Globus pallidus (tissue), 1 donor: ENCODE measurements around the gene PON2.
"Not testable (repeated sequence)": the region's sequence is repeated elsewhere in the genome, so short reads cannot be mapped to it uniquely, and the experiment has no call there.

ENCODE experiments used
- DNase-seq: peaks from one replicate; pipeline ENCODE4 v3.0.0-alpha.2; 2015; ENCODE audit warnings: low spot score

PON2 gene

DNA sequence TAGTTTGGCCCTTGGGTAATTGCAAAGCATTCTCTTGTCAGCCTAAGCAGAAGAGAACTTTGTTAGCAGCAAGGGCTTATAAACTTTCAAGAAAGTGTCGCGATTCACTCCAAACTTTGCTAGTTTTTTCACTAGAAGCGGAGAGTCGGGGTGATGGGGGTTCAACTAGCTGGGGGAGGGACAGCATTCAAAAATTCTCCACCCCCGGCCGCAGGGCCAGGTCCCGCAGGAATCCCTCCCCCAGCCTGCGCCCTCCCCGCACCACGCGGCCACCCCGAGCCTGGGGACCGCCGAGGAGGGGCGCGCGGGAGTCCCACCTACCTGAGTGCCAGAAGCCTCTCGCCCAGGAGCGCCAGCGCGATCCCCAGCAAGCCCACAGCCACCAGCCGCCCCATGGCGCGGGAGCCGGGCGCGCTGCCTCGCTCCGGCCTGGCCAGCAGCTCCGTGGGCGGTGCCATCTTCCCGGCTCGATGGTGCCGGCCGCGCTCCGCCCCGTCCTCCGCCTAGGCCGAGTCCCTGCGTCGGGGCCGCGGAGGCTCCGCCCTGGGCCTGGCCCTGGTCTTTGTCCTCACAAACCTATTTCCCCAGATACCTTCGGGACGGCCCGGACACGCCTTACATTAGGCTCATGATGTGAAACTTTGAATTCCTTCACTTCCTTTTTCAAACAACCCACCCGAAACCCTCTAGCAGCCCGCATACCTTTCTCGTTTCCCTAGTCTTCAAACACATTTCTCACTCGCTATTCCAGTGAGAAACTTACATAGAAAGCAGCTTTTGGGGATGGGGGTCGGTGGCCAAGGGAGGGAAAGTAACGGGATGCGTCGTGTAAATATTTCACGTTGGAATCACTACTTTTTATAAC lies at the start of gene PON2:
Gene PON2, minus strand, starts transcription at position 472 of the 865 bp plus-strand sequence. Its CDS starts 77 bp downstream, at position 395.
- peak; percentile 67 for DNase-seq

DNA sequence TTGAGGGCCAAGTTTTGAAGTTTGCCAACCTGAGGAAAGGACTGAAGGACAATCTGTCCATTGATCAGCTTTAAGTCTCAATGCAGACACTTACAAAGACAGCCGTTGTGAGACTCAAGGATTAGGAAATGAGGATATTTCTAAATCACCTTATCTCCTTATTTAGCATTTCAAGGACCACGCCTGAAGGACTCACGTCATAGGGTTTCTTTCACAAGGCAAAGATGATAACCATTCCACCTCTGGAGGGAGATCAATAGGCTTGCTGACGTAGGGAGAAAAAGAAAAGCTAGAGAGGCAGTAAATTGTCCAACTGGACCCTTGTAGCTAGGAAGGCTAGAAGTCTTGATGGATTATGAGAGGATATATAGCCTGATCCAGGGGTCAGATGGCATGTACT lies 47.6 kb upstream of the PON2 start:
- no peak for DNase-seq

DNA sequence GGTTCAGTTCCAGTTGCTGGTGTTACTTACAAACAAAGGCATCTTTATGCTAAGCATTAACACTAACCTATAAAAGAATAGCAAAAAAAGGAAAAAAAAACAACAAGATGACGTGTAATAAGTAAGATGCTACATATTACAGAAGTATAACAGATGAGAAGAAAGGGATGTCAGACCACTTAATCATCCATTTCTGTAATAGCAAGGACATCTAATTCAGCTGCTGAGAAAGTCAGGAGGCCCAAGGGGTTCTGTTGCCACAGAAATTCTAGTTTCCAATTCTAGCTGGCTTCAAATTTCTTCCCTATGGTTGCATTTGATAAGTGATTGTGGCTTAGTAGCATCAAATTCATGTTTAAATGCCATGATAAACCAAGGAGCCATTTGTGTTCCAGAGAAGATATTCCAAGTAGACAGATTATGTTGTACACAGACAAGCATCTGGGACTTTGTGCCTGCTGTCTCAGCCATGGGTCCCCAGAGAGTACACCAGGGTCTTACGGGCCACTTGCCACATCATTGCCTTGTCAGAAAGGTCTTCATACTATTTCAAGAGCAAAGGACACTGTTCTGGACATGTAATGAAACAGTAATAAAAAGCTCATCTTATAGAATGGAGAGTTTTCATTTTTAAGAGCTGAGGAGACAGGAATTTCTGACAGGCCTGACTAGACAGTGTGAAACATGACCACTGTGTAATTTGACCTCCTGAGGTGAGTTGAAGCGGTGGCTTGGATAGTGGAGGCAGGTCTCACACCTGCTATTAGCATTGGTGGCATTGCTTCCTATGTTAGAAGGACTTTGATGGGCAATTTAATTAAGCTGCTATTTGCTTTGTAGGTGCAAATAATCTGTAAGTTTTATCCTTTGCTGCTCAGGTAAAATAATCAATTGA lies 46.7 kb upstream of the PON2 start:
- DNase-seq = no peak

DNA sequence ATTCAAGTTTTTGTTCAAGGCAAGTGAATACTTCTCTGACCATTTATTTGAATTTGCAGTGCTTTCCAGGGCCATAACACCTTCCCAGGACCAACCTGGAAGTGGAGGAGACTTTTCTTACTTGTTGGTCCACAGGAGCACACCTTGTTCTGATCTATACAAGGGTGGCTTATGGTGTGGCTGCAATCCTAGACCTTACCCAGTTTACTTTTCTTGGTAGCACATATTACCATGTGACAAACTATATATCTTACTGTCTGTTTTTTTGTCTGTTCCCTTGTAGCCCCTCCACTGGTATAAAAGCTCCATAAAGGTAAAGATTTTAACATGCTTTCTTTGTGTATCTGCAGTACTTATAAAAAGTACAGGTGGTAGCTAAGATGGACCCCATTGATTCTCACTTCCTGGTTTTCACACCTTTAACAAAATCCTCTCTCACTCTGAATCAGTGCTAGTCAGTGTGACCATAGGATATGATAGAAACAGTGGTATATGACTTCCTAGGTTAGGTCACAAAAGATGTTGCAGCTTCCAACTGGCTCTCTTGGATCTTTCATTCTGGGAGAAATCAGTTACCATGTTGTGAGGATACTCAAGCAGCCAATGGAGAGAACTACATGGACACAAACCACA lies 45.3 kb upstream of the PON2 start:
- no peak for DNase-seq

DNA sequence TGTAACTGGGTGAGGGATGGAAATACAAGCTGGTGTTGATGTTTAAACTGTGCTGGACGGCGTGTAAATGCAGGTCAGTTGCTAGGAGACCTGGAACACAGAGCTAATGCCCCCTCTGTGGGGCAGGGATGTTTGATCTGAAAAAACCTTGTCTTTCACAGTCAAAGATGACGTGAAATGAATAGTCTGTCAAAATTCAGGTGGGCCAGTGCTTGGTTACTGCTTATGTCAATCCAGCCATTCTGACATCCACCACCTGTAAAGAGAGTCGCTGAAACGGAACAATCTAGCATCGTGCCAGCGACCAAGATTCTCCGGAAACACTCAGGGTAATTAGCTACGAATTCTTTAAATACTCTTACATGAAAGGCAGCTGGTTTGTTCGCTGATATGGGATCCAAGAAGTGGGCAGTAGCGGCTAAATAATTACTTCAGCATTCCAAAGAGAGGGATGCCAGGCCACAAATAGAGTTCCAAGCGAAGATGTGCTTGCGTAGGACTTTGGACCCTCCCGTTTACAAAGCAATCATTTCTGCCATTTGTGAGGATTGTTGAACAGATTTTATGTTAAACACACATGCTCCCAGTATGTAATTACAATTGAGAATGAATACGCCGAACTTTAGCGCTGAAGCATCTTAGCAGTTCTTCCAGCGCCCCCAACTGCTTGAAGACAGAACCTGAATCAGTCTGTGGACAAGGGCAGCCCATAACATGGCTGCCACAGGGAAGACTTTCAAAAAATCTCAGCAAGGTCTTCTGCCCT lies 43.6 kb upstream of the PON2 start:
- DNase-seq = peak; percentile 70

DNA sequence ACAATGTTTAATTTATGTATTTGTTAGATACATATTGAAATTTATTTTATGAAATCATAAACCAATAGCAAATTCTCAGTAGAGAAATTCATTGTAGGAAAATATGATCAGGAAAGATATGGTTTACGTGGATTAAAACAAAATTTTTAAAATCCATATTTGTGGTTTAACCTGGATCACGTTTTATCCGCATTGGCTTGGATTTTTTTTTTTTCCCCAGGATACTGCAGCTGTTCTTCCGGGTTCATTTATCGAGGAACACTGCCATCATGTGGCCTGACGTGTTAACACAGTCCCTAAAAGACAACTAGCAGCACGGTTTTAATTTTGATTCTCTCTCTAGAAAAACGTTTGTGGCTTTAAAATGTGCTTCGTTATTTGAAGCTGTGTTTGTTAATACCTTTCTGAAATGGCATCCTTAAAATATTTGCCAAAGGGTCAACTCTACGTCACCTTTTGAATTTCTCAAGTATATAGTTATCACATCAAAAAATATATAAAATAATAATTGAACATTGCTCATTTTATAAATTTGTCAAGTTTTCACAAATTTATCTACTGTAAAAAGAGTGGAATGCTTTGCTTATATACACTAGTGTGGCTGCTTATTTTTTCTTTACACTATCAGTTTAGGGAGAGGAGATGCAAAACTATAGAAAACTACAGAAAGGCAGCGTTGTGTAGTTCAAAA lies 42.2 kb upstream of the PON2 start:
- peak; percentile 82 for DNase-seq

DNA sequence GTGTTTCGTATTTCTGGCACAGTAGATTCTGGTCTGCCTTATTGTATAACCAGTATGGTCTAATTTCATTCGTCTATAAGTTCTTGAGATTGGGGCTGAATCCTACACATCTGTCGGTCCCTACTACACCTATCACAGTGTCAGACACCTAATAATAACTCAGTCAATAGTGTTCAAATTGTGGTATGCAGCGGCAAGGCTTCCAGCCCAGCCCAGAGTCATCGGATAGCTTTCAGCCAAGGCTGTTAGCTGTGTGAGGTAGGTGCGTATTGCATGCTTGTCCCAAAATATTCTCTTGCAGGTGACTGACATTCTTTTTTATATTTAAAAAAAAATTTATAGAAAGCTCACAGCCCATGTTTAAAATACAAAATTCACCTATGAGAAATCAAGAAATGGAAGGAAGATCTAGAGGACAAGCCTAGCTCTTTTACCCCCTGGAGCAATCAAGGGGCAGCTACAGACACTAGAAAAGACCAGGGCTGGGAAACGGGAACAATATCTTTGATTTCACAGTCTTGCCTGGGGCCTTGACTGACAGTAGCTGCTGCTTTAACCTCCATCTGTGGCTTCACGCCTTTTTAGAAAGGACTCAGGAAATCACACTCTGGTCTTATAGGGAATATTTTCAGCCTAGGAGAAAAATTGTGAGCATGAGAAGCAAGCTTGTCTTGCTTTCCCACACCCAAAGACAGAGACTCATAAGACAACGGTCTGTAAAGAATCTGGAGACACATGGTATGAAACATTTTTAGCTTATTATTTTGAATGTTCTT lies 41.4 kb upstream of the PON2 start:
- no peak for DNase-seq

DNA sequence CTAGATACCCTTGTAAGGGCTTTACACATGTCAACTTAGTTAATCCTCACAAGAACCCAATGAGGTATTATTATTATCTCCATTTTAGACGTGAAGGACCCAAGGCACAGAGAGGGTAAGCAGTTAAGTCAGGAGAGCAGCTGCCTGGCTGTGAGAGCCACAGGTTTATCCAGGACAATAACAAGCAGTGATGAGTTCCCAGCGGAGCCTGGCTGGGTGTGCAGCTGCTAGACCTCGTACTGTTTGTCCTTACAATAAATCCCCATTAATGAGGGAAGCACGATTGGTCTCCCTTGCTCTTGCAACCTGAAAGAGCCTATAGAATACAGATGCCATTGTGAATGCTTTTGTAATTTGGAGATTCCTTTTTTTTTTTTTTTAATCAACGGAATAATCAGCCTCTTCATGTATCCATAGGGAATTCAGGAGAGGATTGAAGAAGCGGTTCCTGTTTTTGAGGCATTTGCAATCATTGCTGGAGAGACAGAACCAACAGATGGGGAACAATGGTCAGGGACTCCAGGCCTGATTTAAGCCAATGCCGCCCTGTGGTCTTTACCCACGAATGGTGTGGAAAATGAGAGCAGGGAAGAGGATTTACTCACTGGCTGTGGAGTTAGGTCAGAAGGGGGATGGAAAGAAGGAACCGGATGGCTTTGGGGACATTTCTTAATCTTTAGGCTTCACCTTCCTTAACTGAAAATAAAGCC lies 38.6 kb upstream of the PON2 start:
- no peak for DNase-seq

DNA sequence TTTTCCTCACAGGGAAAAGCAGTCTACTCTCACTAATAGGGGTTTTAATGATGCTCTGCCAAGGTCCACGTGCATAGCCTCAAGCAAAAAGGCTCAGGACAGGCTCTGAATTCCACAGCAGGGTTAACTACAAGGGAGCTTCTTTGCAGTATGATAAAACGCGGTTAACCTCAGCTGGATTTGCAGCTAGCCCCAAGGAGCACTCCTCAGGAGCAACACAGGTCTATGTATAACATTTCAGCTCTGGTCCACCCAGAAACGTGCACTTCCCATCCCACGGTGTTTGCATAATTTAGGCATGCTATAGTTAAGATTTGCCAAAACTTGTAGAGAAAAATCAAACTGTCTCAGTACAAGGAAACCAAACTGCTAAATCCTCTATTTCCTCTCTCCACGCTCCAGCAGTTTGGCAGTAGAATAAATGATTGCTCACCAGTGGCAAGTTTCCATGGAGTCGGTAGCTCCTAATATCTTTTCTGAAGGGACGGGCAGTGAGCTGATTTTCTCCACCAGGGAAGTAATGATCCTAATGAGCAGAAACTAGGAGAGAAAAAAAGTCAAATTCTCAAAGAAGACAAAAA lies 37.8 kb upstream of the PON2 start:
- DNase-seq = no peak

DNA sequence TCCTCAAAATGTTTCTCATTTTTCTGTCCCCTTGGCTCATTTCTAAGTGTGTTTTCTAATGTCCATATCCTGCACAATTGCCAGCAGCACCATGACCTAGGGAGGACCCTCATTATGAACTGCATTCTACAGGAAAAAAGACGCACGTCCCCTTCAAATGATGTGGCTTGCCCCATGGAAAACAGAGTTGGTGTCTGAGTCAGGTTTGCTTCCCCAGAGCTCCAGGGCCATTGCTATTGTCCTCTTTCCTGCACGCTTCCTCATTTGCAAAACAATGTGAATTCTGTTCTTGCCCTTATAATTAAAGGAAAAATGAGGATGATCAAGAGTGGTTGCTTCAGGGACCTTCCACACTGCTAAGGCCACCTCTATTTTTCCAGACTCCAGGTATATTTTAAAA lies 36.2 kb upstream of the PON2 start:
- DNase-seq = no peak

DNA sequence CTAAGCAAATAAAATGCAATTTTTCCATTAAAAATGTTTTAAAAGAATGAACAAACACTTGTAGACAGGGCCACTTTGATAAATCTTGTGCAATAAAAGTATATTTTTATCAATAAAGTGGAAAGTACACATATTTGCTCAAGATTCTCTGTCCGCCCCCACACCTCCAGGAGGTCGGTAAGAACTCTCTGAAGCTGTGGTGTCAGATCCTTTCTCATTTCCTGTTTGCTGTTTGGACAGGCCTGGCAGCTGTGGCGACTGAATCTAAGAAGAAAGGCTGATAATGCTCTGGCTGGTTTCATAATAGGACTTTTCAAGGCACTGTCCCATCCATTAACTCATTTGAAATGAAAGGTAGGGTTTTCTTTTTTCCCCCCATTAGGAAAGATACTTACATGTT lies 35.6 kb upstream of the PON2 start:
- DNase-seq = no peak

DNA sequence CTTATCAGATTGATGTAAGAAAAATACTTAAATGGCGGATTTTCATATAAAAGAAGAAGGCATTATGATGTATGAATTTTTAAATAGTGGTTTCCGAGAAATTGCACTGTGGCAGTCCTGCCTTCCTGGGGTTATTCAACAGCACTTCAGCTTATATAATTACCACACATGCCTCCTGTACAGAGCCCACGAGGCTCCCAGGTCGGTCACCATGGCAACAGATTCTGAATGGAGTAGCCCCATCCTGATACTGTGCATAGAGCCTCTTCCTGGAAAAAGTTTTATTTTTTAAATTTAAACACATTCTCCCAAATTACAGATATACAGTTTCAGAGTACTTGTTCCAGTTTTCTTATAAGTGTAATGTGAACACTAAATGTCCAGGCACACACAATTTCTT lies 35.0 kb upstream of the PON2 start:
- no peak for DNase-seq

DNA sequence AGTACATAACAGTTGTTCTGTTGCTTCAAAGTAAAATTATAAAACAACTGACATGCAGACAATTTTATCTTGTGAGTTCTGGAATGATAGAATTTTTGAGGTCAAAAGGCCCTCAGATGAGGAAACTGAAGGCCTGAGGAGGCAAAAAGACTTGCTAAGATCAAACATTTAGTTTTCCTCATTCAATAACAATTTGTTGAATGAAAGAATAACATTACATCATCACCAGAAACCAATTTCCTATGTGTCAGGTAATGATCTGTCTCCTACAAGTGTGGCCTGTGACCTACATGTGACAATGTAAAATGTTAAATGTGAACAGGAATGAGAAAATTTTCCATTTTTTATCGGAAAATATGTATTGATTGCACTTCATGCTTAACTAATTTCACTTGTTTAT lies 34.4 kb upstream of the PON2 start:
- DNase-seq = no peak

DNA sequence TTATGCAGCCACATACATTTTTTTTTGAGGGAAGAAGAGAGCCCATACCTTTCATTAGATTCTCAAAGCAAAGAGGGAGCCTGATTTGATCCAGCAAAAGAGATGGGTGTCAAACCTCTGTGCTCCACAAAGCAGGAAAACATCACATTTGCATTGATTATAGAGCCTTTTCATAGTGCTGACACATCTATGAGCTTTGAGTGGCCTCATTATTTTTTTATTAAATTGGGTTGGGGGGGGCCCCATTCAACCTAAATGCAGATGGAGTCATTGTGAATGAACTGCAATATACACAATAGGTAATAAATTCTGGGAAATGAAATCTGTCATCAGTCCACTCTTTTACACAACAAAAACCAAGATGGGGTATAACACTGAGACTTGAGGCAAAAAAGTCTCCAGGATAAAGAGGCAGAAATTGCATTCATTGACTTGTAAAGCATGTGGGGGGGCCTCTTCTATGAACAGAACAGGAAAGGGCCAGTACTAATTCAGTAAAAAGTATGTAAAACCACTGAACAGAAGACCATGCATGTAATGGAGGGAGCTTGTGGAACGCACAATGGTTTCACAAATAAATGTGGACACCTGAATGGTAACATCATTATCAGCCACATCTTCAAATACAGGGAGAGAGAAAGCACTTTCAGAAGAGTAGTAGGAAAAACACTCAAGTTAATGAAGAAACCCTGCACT lies 33.2 kb upstream of the PON2 start:
- DNase-seq = no peak

DNA sequence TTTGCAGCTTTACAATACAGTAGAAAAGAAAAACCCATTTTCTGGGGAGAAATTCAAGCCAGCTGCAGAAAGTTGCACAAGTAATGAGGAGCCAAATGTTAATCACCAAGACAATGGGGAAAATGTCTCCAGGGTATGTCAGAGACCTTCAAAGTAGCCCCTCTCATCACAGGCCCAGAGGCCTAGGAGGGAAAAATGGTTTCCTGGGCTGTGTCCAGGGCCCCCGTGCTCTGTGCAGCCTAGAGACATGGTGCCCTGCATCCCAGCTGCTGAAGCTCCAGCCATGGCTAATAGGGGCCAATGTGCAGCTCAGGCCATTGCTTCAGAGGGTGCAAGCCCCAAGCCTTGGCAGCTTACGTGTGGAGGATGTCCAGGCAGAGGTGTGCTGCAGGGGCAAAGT lies 25.8 kb upstream of the PON2 start:
- DNase-seq = not testable (repeated sequence)

DNA sequence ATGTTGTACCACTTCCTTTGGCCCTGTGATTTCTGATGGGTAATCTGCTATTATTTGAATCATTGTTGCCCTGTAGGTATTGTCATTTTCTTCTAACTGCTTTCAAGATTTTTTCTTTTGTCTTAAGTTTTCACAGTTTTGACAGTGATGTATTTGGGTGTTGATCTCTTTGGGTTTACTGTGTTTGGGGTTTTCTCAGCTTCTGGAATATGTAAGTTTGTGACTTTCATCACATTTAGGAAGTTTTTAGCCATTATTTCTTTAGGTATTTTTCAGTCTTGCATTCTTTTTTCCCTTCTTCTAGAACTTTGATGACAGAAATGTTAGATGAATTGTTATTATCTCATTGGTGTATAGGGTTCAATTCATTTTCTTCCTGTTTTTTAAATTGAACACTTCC lies 23.1 kb upstream of the PON2 start:
- no peak for DNase-seq

DNA sequence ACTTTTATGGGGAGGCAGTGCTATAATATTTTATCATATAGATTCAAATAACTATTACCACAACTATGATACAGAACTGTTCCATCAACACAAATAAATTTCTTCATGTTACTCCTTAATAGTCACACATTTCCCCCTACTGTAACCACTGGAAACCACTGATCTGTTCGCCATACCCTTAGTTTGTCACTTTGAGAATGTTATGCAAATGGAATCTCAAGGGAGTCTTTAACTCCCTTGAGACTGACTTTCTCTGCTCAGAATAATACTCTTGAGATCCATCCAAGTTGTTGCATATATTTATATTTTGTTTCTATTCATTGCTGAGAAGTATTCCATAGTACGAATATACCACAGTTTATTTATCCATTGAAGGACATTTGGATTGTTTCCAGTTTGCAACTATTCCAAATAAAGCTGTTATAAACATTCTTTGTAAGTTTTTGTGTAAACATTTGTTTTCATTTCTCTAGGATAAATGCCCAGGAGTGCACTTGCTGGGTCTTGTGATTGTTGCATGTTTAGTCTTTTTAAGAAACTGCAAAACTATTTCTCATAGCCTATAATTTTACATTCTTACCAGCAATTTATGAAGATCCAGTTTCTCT lies 19.7 kb upstream of the PON2 start:
- no peak for DNase-seq

DNA sequence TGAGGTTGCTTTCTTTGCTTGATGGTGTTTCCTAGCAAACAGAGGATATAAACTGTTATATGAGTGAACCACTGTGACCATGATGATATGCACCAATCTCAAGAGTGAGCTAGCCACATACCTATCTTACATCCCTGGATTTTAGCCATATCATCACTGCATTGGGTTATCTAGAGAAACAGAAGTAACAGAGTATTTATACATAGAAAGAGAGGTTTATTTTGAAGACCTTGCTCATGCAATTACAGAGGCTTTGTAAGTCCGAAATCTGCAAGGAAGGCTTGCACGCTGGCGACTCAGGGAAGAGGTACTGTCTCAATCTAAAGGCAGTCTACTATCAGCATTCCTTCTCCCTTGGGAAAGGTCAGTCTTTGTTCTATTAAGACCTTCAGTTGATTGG lies 11.8 kb upstream of the PON2 start:
- no peak for DNase-seq
